Right cardiac atrium (tissue), 5 donors: Measurements from ENCODE around the gene GRID2. TPM values are rescaled to one million over a fixed set of nuclear protein-coding genes. Genes with fewer than 3 reads are reported as not detected.

Experiments
- ATAC-seq, 2 donors: fragments of 200-7000 bp; cut with Tn5 transposase; one replicate each; pipeline versions ENCODE4 v1.8.0 to v1.9.1; 2020; ENCODE audit warnings: moderate library complexity in 2 of 2, mild to moderate bottlenecking in 1 of 2
- DNase-seq, 3 donors: peaks; one replicate each; pipeline ENCODE4 v3.0.0-alpha.2; 2020
- H3K27ac ChIP-seq: one replicate; pipeline ENCODE4 v1.5.1; 2013; ENCODE audit warnings: mild to moderate bottlenecking, low read length, control low read depth, moderate library complexity
- H3K27me3 ChIP-seq: one replicate; pipeline ENCODE4 v1.6.1; 2013; ENCODE audit not compliant: control insufficient read depth, insufficient read depth
- H3K4me1 ChIP-seq: one replicate; pipeline ENCODE4 v1.6.1; 2013; ENCODE audit warnings: low read length; ENCODE audit not compliant: control insufficient read depth, insufficient read depth
- H3K4me3 ChIP-seq: one replicate; pipeline ENCODE4 v1.5.1; 2013; ENCODE audit warnings: low read length, control low read depth
- H3K9me3 ChIP-seq: one replicate; pipeline ENCODE4 v1.6.1; 2013; ENCODE audit warnings: low read length; ENCODE audit not compliant: control insufficient read depth
- WGBS: extraction: QIAGEN DNeasy Blood & Tissue Kit; methylation state at CpG from one replicate; pipeline ENCODE4 v1.1.7; 2013; 5-methylcytosine and 5-hydroxymethylcytosine counted together
- intact Hi-C, 4 donors: fragments of 100-400 bp; cut with DNase I; formaldehyde crosslinking; loops; one replicate each; pipeline versions ENCODE4 v1.11.0 to v1.14.0; 2022 to 2023
- polyA plus RNA-seq: library from polyadenylated mRNA; stranded (reverse); fragments of 200-250 nt; gene quantifications from one replicate; pipeline ENCODE4 v1.2.3, GENCODE V29; 2013
- total RNA-seq, 4 donors: library from RNA; stranded (reverse); fragmentation: NEBNext Ultra II Directional; extraction: Animal tissue kit (Norgen Biotek cat#: 25700); gene quantifications; one replicate each; pipeline ENCODE4 v1.2.1, GENCODE V29; 2021
- donor health status: healthy with polysubstance abuse.
- donor health status: DM: no; HTN: yes; CAD: no.
- donor health status: DM: no; HTN: no; CAD: no.
- donor health status: DM: no; HTN: yes; CAD: no; lungs with severe emphysema.
- donor health status: DM: yes; HTN: yes; CAD: no.

GRID2 gene
- total and polyA plus RNA-seq, 5 donors: 0.09 to 1.0 (median 0.47) TPM

DNA sequence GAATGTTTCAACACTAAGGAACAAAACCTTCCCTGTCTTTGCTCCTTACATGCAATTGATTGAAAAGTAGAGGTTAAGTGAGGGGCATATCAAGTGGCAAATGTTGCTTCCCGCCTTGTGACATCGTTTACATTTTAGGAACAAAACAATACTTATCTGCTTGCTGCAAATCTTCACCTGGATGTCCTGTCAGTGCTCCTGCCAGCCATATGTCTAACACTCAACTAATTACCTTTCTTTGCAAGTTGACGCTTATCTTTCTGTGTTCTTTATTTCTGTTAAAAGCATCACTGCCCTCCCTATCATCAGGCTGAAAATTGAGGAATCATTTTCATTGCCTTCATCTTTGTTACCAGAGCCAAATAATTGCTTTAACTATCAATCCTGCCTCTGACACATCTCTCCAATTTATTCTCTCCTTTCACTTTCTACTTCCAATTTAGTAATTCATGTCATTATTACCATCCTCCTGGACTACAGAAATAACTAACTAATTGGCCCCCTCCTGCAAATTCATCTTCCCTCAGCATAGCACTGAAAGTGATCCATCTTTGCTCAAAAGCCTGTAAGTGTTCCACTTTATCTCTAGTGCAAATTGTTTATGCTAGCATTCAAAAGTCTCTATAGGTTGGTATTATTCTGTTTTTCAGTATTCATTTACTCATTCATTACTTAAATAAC lies 1226.1 kb downstream of the GRID2 start:
- intact Hi-C loops: no loop called here
- WGBS: 32% methylated on average over 3 of the region's 3 CpGs
- H3K4me1 ChIP-seq: no peaks in the 10 kb centered on the region
- H3K27me3 ChIP-seq: no peaks in the 10 kb centered on the region
- no peak for DNase-seq
- no peaks in the 10 kb centered on the region for H3K9me3 ChIP-seq
- no peak overlapping the region for H3K4me3 ChIP-seq
- H3K27ac ChIP-seq: no peak overlapping the region
- no peak for ATAC-seq

DNA sequence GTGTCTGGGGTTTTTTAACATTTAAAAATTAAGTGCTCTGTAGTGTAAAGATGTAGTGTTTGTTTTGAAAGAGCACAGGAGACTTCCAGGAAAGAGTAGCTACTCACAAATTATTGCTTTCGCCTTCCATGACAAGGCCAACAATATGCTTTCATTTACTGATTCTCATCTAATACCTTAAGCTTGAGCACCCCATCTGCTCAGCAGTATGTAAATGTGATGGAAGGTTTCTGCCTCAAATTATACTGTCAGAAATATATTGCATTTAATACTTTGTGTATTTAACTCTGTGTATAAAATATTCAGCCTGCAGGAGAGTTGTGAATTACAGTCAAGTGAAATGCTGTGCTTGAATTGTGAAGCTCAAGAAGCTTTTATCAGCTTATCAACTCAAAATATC lies 1228.5 kb downstream of the GRID2 start:
- H3K9me3 ChIP-seq: no peaks in the 10 kb centered on the region
- WGBS: 90% methylated on average over 1 of the region's 1 CpG
- no peak for ATAC-seq

DNA sequence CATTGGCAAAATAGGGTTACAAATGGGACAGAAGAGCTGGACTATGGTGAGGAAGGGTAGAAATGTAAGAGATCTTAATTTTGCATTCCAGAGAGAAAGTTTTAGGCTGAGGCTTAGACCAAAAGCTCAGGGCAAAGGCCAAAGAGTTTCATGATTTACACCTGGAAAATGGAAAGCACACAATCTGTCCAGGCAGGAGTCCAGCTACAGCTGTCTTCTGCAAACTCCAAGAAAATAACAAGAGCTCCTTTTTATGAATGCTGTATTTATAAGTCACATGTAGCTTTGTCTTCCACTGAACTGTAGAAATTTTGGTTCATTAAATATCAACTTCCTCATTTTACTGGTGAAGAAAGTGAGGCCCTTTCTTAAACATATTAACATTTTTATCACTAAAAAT lies 1236.8 kb downstream of the GRID2 start:
- Histone ChIP-seq H3K27me3 (no peaks in the 10 kb centered on the region), H3K4me1 (no peaks in the 10 kb centered on the region), H3K9me3 (no peaks in the 10 kb centered on the region), H3K4me3 (no peak overlapping the region), H3K27ac (no peak overlapping the region)
- DNase-seq: no peak
- ATAC-seq: no peak
- intact Hi-C loops: no loop called here

More for the DNA sequence above, 1228.5 kb downstream of the GRID2 start:
- intact Hi-C loops: no loop called here
- no peak overlapping the region for H3K4me3 ChIP-seq
- no peak overlapping the region for H3K27ac ChIP-seq
- no peak for DNase-seq
- no peaks in the 10 kb centered on the region for H3K4me1 ChIP-seq
- H3K27me3 ChIP-seq: no peaks in the 10 kb centered on the region

DNA sequence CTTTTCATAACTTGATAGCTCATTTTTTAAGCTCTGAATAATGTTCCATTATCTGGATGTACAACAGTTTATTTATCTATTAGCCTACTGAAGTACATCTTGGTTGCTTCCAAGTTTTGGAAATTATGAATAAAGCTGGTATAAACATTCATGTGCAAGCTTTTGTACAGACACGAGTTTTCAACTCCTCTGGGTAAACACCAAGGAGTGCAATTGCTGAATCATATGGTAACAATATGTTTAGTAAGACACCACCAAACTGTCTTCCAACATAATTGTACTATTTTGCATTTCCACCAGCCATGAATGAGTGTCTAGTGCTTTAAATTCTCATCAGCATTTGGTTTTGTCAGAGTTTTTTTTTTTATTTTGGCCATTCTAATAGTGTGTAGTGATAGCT lies 1258.1 kb downstream of the GRID2 start:
- H3K27me3 ChIP-seq: no peaks in the 10 kb centered on the region
- 45% methylated on average over 1 of the region's 1 CpG for WGBS
- H3K9me3 ChIP-seq: no peaks in the 10 kb centered on the region
- intact Hi-C loops: no loop called here
- H3K4me3 ChIP-seq: no peak overlapping the region
- no peak for DNase-seq
- H3K4me1 ChIP-seq: no peaks in the 10 kb centered on the region
- no peak overlapping the region for H3K27ac ChIP-seq
- ATAC-seq: no peak

DNA sequence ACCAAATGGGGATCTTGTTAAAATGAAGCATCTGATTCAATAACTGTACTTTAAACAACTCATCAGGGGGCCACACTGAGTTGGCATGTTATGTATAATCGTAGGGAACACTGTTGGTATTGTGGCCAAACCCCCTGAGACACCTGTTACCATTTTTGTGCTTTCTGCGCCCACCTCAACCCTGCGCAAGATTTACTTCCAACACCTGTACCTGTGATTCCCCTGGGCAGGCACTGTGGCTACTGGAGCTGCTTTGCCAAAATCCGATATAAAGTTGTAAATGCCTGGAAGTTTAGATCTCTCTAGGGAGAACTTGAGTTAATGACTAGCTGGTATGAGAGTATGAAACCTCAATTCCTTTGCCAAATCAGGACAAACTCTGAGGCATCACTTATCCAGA lies 1265.0 kb downstream of the GRID2 start:
- Histone ChIP-seq H3K9me3 (no peaks in the 10 kb centered on the region), H3K4me1 (no peaks in the 10 kb centered on the region), H3K27ac (no peak overlapping the region), H3K4me3 (no peak overlapping the region), H3K27me3 (no peaks in the 10 kb centered on the region)
- WGBS: 83% methylated on average over 4 of the region's 4 CpGs
- ATAC-seq (no peak), DNase-seq (no peak)
- intact Hi-C loops: no loop called here

DNA sequence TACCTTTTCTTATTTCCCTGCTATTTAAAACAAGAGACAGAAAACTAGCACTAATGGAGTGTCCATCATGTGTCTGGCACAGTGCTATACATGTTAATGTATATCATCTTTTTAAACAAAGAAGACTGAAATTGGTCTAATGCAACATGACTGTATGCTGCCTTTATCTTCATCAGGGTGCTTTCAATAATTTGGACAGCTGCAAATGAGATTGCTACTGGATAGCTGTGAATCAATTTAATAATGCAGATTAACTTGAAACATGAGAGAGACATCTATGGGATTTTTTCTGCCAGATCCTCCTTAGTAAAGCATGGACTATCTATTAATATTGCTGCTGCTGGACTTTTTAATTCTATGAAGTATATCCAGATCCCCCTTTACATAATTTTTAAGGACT lies 1269.5 kb downstream of the GRID2 start:
- intact Hi-C loops: no loop called here

DNA sequence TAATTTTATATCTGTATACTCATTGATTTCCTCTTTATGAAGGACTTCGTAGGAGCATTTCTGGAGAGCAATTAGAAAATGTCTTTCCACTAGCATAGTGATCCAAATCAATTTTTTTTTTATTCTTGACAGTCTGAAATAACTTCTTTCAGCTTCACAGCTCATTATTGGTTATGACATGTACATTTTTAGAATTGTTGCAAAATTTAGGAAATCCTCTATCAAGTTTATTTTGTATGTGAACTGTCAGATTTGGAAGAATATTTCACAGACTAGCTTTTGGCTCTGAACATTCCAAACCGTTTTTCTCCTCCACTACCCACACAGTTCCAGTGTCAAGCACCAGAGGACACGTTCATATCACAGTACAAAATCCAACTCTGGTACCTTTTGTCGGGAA lies 1275.2 kb downstream of the GRID2 start:
- Histone ChIP-seq H3K4me3 (no peak overlapping the region), H3K4me1 (no peaks in the 10 kb centered on the region), H3K27ac (no peak overlapping the region), H3K27me3 (no peaks in the 10 kb centered on the region), H3K9me3 (no peaks in the 10 kb centered on the region)
- intact Hi-C loops: no loop called here
- WGBS: 67% methylated on average over 4 of the region's 4 CpGs
- no peak for DNase-seq
- ATAC-seq: no peak

More for the DNA sequence above, 1269.5 kb downstream of the GRID2 start:
- H3K27me3 ChIP-seq: no peaks in the 10 kb centered on the region
- ATAC-seq (no peak), DNase-seq (no peak)
- no peaks in the 10 kb centered on the region for H3K4me1 ChIP-seq
- no peak overlapping the region for H3K4me3 ChIP-seq
- H3K9me3 ChIP-seq: no peaks in the 10 kb centered on the region
- H3K27ac ChIP-seq: no peak overlapping the region

DNA sequence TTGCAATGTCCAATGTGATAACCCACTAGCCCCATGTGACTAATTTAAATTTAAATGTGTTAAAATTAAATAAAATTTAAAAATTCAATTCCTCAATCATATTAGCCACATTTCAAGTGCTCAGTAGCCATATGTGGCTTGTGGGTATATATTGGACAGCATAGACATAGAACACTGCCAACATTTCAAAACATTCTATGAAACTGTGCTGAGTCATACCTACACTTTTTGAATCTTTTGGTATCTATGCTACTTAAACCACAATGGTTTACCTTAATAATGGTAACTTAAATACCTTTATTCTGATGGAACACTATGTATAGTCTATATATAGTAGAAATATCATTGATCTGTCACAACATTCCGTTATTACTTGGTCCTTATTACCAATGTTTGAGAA lies 1301.4 kb downstream of the GRID2 start:
- intact Hi-C loops: no loop called here
- ATAC-seq: no peak
- H3K9me3 ChIP-seq: no peaks in the 10 kb centered on the region
- H3K4me3 ChIP-seq: no peak overlapping the region
- WGBS: 75% methylated on average over 1 of the region's 1 CpG
- H3K27ac ChIP-seq: no peak overlapping the region
- no peaks in the 10 kb centered on the region for H3K4me1 ChIP-seq
- no peak for DNase-seq
- no peaks in the 10 kb centered on the region for H3K27me3 ChIP-seq

DNA sequence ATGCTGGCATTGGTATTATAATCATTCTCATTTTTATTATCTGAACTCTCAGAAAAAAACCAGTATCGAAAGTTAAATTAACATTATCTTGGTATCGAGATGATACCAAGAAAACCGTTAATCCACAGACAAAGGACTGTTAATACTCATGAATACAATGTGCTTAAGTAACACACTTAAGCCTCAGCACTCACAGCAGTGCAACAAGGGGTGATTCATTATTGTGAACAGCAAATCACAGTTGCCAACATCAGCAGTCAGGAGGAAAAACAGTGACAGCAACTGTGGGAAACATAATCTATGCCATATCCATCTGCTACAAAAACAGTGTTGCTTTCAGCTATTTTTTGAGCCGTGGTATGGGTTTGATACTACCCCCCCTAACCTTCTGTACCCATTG lies 1313.8 kb downstream of the GRID2 start:
- H3K27ac ChIP-seq: no peak overlapping the region
- no peaks in the 10 kb centered on the region for H3K9me3 ChIP-seq
- ATAC-seq (no peak), DNase-seq (no peak)
- H3K4me1 ChIP-seq: no peaks in the 10 kb centered on the region
- intact Hi-C loops: no loop called here
- H3K27me3 ChIP-seq: no peaks in the 10 kb centered on the region
- no peak overlapping the region for H3K4me3 ChIP-seq
- 64% methylated on average over 4 of the region's 4 CpGs for WGBS

DNA sequence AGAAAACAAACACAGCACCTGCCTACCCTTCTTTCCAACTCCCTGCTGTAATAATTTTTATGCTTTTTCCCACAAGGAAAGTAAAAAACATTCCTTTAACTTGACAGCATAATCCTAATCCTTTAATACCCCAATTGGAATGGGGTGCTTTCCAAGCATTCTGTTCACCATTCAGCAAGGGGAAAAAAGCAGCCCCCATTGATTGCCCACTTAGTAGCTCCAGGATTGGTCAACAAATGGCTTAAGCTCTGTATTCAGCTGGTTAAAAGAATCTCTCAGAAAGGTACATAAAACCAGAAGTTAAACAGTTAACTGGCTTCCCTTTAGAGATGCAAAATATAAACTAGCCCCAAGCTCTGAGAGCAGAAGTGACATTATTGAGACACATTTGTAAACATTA lies 1330.0 kb downstream of the GRID2 start:
- H3K9me3 ChIP-seq: no peaks in the 10 kb centered on the region
- DNase-seq (no peak), ATAC-seq (no peak)
- H3K4me1 ChIP-seq: no peaks in the 10 kb centered on the region
- H3K27ac ChIP-seq: no peak overlapping the region
- H3K4me3 ChIP-seq: no peak overlapping the region
- intact Hi-C loops: no loop called here
- no peaks in the 10 kb centered on the region for H3K27me3 ChIP-seq

DNA sequence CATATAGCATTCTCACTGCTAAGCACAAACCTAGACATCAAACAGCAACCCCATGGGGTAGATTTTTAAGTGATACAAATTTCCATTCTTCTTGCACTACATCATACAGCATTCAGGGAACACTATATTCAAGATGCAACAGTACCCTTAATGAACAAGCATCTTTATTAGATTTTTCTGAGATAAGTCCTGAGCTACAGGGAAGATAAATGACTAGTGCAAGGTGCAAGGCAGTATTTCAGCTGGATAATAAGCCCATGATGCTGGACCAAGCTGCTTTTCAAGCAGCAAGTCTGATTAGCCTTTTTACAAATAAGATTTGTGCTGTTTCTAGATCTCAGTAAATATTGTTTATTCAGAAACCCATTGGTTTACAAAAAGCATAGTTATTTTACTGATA lies 1332.2 kb downstream of the GRID2 start:
- no peaks in the 10 kb centered on the region for H3K27me3 ChIP-seq
- no peak overlapping the region for H3K27ac ChIP-seq
- H3K9me3 ChIP-seq: no peaks in the 10 kb centered on the region
- H3K4me1 ChIP-seq: no peaks in the 10 kb centered on the region
- ATAC-seq (no peak), DNase-seq (no peak)
- intact Hi-C loops: no loop called here
- no peak overlapping the region for H3K4me3 ChIP-seq

DNA sequence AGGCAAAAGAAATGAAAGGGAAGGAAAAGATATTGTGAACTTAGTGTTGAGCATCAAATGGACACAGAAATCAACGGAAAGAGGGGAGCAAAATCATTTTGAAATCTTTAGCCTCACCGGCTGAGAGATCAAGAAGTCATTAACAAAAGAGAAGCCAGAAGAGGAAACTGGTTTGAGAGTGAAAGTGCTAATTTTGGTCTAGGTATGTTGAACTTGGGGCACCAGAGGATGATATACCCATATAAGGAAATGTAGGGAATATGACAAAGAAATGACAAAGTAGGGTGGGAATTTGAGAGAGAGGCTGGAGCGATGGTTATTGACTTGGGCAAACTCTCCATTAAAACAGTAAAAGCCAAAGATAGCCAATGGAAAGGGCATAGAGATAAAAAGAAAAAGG lies 1341.4 kb downstream of the GRID2 start:
- H3K27me3 ChIP-seq: no peaks in the 10 kb centered on the region
- intact Hi-C loops: no loop called here
- H3K4me3 ChIP-seq: no peak overlapping the region
- no peak for DNase-seq
- no peaks in the 10 kb centered on the region for H3K4me1 ChIP-seq
- 80% methylated on average over 3 of the region's 3 CpGs for WGBS
- no peak for ATAC-seq
- no peak overlapping the region for H3K27ac ChIP-seq
- no peaks in the 10 kb centered on the region for H3K9me3 ChIP-seq
